Tibial nerve (tissue), 4 donors: ENCODE results near the gene KIDINS220. TPM values are rescaled to one million over a fixed set of nuclear protein-coding genes. Genes with fewer than 3 reads are reported as not detected.

Experiments used
- DNase-seq, 2 donors: peaks; one replicate each; pipeline ENCODE4 v3.0.0-alpha.2; 2019; ENCODE audit warnings: low spot score in 2 of 2
- H3K27ac ChIP-seq, 4 donors: fragments of 200-600 bp; sonication (generic) in 3 of 4; one replicate each; pipeline ENCODE4 v1.5.1; 2017 to 2019; ENCODE audit warnings: mild to moderate bottlenecking in 1 of 4
- H3K27me3 ChIP-seq, 2 donors: fragments of 200-600 bp; sonication (generic) in 1 of 2; one replicate each; pipeline versions ENCODE4 v1.5.1 to v1.6.0; 2017 to 2019
- H3K36me3 ChIP-seq, 3 donors: fragments of 200-600 bp; sonication (generic); one replicate each; pipeline ENCODE4 v1.5.1; 2018 to 2019
- H3K4me1 ChIP-seq, 4 donors: fragments of 200-600 bp; sonication (generic) in 3 of 4; one replicate each; pipeline ENCODE4 v1.5.1; 2017 to 2019
- H3K4me3 ChIP-seq, 4 donors: fragments of 200-600 bp; sonication (generic) in 3 of 4; one replicate each; pipeline ENCODE4 v1.5.1; 2017 to 2019; ENCODE audit warnings: mild to moderate bottlenecking in 1 of 4, moderate library complexity in 1 of 4
- H3K9me3 ChIP-seq, 4 donors: fragments of 200-600 bp; sonication (generic) in 3 of 4; one replicate each; pipeline ENCODE4 v1.5.1; 2017 to 2019
- CTCF ChIP-seq, 5 experiments: fragments of 200-600 bp in 3 of 5; fragments of 450-650 bp in 2 of 5; sonication (generic) in 3 of 5; IDR thresholded peaks; one replicate each; pipeline ENCODE4 v1.5.1; 2016 to 2019; ENCODE audit warnings: antibody characterized with exemption in 5 of 5, mild to moderate bottlenecking in 3 of 5, moderate library complexity in 2 of 5
- EP300 ChIP-seq, 2 donors: sonication (generic); formaldehyde crosslinking; IDR thresholded peaks; one replicate each; pipeline ENCODE4 v1.6.1; 2017; ENCODE audit warnings: antibody characterized with exemption in 2 of 2, mild to moderate bottlenecking in 1 of 2
- POLR2A ChIP-seq, 2 donors: fragments of 450-650 bp; IDR thresholded peaks; one replicate each; pipeline ENCODE4 v1.6.1; 2017; ENCODE audit warnings: antibody characterized with exemption in 2 of 2, mild to moderate bottlenecking in 2 of 2, moderate library complexity in 2 of 2
- WGBS, 2 donors: methylation state at CpG; one replicate each; pipeline ENCODE4 v1.1.5; 2018; 5-methylcytosine and 5-hydroxymethylcytosine counted together
- total RNA-seq, 4 donors: library from RNA; depleted of rRNA; stranded (reverse); fragments of >200 nt; gene quantifications; one replicate each; pipeline ENCODE4 v1.1.0, GENCODE V29; 2016

KIDINS220 gene
- total RNA-seq, 4 donors from 2014 or later, result 80.1 to 131 (median 109) TPM

DNA sequence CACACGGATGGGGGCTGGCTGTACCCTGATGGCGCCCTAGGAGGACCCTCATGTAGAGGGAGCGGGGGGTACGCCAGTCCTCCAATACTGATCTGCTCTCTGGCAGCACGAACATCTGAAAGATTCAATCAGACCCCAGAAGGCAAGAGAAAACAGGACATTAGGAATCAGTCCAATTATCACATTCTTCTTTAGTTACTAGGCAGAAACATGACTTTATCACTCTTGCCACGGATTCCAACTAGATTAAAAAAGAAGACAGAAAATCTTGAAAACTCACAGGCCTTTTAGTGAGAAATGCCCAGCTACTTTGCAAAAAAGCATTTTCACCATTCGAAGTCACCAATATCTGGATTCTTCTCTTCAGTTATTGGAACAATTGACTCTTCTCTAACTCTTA lies 87.2 kb downstream of the KIDINS220 start:
- Histone ChIP-seq H3K27me3 (no peaks in the 10 kb centered on the region), H3K4me3 (no peak overlapping the region), H3K27ac (no peak overlapping the region), H3K4me1 (peaks cover 0 to 27% (median 7%) of the 10 kb centered on the region in 4 donors), H3K9me3 (no peaks in the 10 kb centered on the region), H3K36me3 (peaks cover 0 to 27% (median 0%) of the 10 kb centered on the region in 3 donors)
- no peak for DNase-seq
- 69 to 74% methylated on average over 7 of the region's 7 CpGs for WGBS, 2 donors
- TF ChIP-seq POLR2A (IDR thresholded peaks at IDR 0.05), result no peak
- TF ChIP-seq CTCF (IDR thresholded peaks at IDR 0.05), result no peak

DNA sequence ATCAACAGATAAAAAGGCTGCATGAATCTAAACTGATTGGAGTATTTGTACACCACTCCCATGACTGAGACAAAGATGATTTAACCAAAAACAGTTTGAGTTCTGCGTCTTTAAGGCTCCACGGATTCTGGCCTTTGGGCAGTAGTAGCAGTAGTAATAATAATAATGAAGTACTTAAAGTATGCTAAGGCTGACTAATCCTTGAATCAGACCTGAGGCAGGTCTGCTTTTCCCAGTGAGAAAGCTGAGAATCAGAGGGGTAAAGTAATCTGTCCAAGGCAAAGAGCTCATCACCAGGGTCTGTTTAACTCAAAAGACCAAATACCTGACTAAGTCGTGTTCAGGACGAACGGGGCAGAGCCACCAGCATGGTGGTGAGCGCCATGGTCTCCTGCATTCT lies 94.2 kb downstream of the KIDINS220 start:
- TF ChIP-seq POLR2A (IDR thresholded peaks at IDR 0.05) (no peak), CTCF (IDR thresholded peaks at IDR 0.05) (no peak), EP300 (IDR thresholded peaks at IDR 0.05) (no peak)
- Histone ChIP-seq H3K9me3 (no peaks in the 10 kb centered on the region), H3K4me1 (no peaks in the 10 kb centered on the region), H3K4me3 (no peak overlapping the region), H3K27me3 (no peaks in the 10 kb centered on the region), H3K27ac (no peak overlapping the region), H3K36me3 (peaks cover 0 to 48% (median 0%) of the 10 kb centered on the region in 3 donors)
- 84 to 88% methylated on average over 6 of the region's 6 CpGs for WGBS, 2 donors
- no peak for DNase-seq

DNA sequence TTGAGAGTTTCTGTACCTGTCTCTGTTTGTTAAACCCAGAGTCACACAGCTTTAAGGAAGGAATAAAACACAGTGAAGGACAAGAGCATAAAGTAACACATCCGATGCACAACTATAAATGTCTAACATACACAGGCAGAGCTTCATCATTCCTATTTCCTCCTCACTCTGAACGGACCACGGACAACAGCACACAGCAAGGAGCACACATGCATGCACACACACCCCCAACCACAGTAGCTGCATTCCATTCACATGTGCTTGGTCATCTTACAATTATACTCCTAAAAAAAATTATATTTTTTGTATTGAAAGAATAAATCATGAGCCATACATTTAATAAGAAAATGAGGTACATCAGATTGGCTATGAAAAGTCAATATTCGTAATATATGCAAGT lies 97.3 kb downstream of the KIDINS220 start:
- WGBS, 2 donors, result 82 to 87% methylated on average over 4 of the region's 4 CpGs
- Histone ChIP-seq H3K27me3 (no peaks in the 10 kb centered on the region), H3K9me3 (no peaks in the 10 kb centered on the region), H3K4me1 (no peaks in the 10 kb centered on the region), H3K27ac (no peak overlapping the region), H3K36me3 (peaks cover 0 to 50% (median 0%) of the 10 kb centered on the region in 3 donors), H3K4me3 (no peak overlapping the region)
- TF ChIP-seq EP300 (IDR thresholded peaks at IDR 0.05), result no peak
- TF ChIP-seq CTCF (IDR thresholded peaks at IDR 0.05), result no peak
- TF ChIP-seq POLR2A (IDR thresholded peaks at IDR 0.05), result no peak
- DNase-seq, result no peak

DNA sequence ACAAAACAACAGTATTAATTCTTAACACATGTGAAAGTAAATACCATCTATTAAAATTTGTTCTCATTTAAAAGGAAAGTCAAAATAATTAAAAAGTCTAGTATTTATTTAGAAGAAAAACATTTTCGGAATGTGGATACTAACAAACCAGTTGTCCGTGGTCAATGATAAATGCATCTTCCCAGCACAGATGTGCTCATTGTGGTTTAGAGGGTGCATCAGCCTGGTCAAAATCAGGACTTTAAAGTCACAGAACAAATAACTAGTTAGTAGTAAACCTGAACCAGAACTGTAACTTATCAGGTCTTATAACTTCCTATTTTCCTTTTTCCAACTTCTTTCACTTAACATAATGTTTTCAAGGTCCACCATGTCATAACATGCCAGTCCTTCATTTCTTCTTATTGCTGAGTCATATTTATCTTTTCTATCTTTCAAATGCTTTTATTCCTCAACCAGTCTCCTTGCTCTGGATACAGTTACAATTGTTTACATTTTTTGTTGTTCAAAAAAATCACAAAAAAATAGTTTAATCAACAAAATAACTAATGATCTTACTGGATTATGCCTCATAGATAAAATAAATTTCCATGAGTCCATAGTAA lies 99.7 kb downstream of the KIDINS220 start:
- 80 to 90% methylated on average over 2 of the region's 2 CpGs for WGBS, 2 donors
- Histone ChIP-seq H3K27me3 (no peaks in the 10 kb centered on the region), H3K27ac (no peak overlapping the region), H3K36me3 (peaks cover 0 to 62% (median 6%) of the 10 kb centered on the region in 3 donors), H3K9me3 (no peaks in the 10 kb centered on the region), H3K4me3 (no peak overlapping the region), H3K4me1 (no peaks in the 10 kb centered on the region)
- no peak for DNase-seq
- TF ChIP-seq POLR2A (IDR thresholded peaks at IDR 0.05), result no peak
- TF ChIP-seq EP300 (IDR thresholded peaks at IDR 0.05), result no peak
- TF ChIP-seq CTCF (IDR thresholded peaks at IDR 0.05), result no peak

DNA sequence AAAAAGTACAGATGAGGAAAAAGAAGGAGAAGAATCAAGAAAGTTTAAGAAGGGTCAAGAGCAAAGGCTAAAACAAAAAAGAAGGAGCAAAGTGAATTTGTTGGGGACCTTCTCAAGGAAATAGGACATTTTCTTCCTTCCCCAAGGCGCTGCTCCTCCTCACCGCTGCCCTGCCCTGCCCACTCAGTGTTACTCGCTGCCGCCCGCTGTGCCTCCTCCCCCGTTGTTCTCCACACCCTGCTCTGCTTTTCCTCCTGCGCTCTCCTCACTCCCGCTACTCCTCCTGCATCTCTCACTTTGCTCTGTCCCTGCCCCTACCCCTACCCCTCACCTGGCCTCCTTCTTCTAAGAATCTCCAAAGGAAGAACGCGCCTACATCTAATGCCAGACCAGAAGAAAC lies 104.8 kb downstream of the KIDINS220 start:
- Histone ChIP-seq H3K9me3 (no peaks in the 10 kb centered on the region), H3K27ac (no peak overlapping the region), H3K36me3 (peaks cover 0 to 94% (median 8%) of the 10 kb centered on the region in 3 donors), H3K4me3 (no peak overlapping the region), H3K4me1 (no peaks in the 10 kb centered on the region), H3K27me3 (no peaks in the 10 kb centered on the region)
- 96 to 97% methylated on average over 10 of the region's 10 CpGs for WGBS, 2 donors
- TF ChIP-seq POLR2A (IDR thresholded peaks at IDR 0.05) (no peak), EP300 (IDR thresholded peaks at IDR 0.05) (no peak), CTCF (IDR thresholded peaks at IDR 0.05) (no peak)
- no peak for DNase-seq
